Fibroblast of skin of abdomen (primary cell): ENCODE data around the gene PPFIBP2.

Experiments
- DNase-seq: peaks from one replicate; pipeline ENCODE4 v3.0.0-alpha.2; 2013

Gene PPFIBP2

DNA sequence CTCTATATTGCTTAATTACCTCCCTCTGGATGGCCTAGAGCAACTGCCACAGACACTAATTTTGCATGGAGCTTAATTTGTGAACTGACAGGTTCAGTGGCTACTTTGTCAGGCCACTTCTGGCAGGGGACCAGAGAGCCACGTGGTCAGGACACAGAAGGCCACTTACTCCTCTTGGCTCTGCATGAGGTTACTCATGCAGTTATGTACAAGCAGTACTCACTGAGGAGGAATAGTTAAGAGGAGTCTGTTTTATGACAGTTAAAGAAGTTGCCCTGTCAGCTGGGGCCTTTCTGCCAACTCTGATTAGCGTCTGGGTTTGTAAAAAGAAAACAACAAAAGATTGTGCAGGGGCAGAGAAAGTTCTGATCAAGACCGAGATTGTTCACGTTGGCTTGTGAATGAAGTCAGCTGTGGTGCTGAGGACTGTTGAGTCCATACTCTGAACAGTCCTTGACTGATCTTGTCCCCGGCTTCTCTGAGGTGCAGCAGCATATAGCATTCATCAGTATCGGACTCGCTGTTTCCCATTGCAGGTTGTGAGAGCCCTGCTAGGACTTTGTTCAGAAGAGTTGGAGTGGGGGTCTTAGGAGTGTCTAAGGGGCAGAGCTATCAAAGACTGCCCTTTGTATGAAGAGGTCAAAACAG, 41.4 kb downstream of the PPFIBP2 start:
- no peak for DNase-seq

DNA sequence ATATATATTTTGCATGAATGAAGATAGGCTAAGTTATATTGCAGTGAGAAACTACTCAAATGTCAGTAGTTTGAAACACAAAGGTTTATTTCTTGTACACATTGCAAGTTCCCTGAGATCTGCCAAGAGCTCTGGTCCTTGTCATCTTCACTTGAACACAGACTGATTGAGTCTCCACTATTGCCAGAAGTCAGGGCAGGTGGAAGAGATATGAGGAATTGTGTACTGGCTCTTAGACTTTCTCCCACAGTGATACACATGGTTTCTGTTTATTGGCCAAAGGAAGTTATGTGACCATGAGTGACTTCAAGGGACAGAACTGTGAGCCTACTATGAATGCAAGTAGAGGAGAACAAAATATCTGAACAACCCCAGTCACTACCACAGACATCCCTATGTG, 44.2 kb downstream of the PPFIBP2 start:
- no peak for DNase-seq

DNA sequence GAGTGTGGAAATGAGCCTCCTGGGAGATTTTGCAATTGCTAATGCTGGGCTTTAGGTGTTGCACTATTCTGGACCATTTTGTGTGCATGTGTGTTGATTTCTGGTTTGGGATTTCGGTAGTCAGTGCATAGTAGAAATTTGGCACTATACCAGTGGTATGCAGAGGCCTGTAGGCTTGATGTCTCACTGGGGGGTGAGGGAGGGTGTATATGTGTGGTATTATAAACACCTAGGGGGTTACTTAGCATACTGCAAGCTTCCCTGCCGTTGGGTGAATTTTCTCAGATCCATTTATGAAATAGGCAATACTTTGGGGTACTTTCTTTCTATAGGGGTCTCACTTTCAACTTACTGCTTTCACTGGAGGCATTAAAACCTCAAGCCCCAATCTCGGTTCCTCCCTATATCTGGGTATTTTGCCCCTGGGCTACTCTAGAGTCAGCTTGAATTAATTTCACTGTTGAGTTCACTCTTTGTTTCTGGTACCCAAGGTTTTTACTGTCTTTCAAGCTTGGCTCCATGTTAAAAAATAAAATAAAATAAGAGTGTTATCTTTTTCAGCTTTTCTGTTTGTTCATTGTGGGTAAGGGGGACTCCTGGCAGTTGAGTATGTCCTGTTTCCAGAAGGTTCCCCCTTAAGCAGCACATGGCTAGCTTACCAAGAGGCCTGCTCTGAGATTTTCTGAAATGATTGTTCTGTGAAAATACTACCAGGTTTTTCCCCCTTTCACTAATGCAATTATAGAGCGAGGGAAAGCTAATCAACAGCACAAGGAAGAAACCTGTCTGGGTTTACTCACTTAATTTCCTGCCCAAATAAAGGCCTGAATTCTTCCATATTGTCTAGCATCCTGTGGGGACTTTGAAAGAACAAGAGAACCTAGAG, 45.8 kb downstream of the PPFIBP2 start:
- no peak for DNase-seq

DNA sequence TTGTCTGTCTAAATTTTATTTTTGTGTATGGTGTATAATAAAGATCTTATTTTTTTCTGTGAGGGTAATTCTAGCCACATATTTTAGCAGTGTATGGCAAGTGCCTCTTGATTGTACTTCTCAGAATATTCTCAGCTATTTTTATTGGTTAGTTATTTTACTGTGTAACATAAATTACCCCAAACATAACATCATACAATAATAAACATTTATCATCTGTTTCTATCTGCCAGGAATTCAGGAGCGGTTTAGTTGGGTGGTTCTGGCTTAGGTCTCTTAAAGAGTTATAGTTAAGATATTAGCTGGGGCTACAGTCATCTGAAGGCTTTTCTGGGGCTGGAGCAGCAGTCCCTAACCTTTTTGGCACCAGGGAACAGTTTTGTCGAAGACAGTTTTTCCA, 47.8 kb downstream of the PPFIBP2 start:
- no peak for DNase-seq

DNA sequence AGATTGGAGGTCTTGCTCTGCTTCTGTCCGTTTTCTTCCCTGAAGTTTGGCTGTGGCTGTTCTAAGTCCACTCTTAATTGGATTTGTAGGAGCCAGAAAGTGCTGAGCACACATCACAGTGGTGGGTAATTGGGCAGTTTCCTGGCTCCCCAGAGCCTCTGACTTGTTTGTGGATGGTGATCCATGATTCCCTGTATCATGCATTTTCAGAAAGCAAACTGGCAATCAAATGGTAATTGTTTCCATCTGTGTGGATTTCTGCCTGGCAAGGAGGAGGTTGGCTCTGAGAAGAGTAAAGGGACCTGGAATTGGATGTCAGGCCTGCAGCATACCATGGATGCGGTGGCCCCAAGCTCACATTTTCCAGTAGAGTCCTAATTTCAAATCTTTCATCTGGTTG, 49.5 kb downstream of the PPFIBP2 start:
- DNase-seq = no peak

DNA sequence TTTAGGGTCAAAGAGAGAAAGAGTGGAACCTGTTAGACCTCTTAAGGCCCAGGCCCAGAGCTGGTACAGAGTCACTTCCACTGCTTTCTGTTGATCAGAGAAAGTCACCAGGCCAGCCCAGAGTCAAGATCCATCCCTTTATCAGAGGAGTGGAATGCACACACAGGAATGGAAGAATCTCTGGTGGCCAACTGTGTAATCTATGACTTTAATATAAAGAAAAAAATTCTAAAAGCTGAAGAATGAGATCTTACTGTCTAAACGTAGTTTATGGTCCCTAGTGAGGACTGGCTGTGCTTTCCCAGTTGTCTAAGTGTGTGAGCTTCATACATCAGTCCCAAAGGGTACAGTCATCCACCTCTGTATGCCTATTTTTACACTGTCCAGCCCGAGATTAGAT, 51.0 kb downstream of the PPFIBP2 start:
- no peak for DNase-seq

DNA sequence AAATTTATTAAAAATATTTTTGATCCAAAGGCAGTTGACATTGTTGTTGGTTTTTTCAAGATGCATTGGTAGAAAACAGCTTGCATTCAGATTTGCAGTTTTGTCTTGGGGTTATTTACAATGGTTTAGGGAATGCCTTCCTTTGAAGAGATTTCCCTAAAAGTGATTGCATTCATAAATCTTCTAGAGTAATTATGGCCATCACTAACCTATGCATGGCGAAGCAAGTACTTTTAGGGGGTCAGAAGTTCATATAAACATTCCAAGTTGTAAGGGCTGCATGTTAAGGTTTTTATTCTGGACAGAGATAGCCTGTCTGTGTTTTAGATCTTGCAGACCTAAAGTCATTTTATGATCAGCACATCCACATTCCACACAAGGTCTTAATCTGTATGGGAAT, 53.5 kb downstream of the PPFIBP2 start:
- DNase-seq = no peak

DNA sequence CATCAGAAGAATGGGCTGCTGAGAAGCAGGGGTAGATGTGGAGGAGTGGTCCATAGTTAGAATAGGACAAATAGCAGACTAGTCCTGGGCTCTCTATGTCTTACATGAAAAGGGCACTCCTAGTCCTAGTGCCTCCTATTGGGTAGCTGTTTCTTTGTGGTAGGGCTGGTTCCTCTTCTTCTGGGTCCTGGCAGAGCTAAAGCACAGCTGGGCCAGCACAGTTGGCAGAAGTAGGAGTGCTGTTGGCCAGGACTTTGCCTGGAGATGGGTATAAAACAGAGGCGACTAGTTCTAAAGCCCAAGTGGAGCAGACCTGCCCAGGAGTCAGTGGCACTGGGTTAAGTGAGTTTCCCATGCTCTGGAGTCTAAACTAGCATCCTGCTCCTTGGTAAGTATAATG, 55.2 kb downstream of the PPFIBP2 start:
- DNase-seq = no peak

DNA sequence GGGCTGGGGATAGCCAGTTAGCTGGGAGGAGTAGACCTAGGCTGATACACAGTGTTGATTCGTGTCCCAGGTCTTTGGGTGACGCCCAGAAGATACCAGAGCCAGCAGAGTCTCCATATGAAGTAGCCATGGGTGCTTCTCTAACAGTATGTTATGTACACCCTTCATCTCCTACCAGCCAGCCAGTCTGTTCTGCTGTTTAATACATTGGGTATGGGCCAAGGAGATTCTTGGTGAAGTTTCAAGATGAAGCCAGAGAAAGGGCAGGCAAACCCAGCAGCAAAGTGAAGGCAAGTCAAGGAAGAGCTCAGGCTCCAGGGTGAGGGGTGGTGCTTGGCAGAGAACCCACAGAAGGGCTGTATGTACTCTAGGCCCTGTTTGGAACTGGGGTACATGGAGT, 56.4 kb downstream of the PPFIBP2 start:
- no peak for DNase-seq

DNA sequence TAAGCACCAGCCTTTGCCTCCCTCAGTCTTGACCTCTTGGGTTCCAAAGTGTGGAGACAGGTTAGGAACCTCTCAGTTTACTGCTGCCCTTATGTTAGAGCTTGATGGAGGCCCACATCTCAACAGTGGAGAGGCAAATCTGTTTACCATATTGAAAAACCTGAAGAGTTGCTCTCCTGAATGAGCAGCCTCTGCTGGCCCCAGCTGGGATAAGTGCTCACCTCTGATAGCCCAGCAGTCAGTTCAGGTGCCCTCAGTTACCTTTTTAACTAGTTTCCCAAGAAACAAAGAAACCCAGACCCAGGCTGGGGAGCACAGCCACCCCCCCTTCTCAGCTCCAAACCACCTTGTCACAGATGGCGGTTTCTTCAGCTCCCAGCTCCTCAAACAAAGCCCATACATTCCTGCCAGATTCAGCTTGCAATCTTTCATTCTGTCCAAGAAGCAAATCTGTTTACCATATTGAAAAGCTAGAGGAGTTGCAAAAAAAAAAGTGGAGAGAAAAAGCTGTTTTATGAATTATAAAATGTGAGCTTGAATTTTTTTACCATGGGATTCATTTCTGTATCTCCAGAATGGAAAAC, 57.2 kb downstream of the PPFIBP2 start:
- no peak for DNase-seq

DNA sequence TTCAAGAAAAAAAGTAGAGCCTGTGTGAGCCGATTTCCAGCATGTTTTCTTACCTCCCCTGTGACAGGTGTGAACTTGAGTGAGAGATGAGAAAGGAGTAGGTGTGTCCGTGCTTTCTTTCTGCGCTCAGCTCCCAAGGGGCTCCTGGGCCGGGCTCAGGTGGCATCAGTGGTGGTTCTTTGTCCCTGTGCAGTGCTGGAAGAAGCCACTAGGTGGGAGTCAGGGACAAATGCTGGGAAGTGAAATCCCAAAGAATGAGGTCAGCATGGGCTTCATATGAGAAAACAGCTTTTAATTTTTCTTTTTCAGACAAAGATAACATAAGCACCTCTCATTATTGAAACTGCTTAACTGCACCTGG, 57.8 kb downstream of the PPFIBP2 start:
- DNase-seq = peak; percentile 66

DNA sequence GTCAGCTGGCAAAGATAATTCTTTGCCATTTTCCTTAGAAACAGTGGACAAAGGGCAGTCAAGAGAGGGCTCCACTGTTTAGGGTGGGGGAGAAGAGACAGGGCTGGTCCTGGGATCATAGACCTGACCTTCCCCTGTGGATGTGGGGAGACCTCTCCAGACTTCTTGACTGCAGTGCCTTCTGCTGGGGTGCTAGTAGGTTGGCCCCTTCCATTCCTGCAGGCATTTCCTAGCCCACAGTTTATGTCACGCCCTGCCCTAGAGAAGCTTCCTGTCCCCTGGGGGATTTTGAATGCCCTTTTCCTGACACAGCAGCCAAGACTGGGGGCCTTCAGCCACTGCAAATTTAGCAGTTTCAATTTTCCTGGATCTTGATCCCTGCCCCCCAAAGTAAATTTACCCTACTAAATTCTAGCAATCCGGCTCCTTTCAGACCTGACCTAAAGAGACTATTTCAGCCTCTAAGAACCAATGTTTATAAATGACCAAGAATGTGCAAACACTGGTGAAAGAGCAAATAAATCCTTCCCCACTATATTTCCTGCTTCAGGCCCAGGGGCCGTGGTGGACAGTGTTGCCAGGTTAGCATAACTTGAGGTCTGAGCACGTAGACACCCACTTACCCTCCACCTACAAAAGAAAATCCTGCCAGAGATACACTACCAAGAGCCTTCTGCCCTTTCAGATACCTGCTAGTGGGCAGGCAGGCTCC, 58.4 kb downstream of the PPFIBP2 start:
- no peak for DNase-seq

DNA sequence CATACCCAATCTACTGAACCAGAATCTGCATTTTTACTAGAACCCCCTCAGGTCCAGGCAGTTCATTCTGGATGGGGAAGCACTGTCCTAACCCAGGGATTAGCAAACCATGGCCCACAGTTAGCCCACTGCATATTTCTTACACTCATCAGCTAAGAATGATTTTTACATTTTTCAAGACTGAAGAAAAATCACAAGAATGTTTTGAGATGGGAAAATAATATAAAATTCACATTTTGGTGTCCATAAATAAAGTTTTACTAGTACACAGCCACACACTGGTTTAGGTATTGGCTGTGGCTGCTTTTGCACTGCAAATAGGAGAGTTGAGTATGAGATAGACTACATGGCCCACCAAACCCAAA, 59.4 kb downstream of the PPFIBP2 start:
- DNase-seq = peak; percentile 55

DNA sequence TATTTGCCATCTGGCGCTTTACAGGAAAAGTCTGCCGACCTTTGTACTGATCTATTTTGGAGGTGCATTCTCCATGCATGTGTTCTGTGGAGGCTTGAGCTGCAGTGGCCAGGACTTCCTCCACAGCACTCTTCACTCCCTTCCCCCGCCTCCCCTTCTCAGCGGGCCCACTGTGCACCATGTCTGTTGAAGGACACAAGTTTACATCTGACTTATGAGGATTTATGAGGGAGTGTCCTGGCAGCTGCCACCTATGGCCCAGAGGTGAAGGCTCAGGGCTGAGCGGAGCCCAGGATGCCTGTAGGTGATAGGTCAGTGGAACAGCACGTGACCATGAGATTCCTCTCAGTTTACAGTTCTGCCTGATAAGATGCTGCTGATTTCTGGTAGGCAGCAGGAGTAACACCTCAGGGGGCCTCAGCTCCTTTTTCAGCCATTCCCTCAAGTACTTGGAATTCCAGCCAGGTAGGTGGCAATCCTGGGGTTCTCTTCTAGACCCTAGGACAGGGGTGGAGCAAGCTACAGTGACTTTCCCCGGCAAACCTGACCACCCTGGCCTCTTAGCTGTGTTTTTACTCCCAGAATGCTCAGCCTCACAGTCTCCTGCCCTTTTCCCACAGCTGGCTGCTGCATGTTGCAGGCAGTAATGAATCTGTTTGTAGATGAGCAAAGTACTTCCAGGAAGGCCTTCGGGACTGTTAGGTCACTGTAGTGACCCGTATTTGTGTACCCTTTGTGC, 59.9 kb downstream of the PPFIBP2 start:
- no peak for DNase-seq

DNA sequence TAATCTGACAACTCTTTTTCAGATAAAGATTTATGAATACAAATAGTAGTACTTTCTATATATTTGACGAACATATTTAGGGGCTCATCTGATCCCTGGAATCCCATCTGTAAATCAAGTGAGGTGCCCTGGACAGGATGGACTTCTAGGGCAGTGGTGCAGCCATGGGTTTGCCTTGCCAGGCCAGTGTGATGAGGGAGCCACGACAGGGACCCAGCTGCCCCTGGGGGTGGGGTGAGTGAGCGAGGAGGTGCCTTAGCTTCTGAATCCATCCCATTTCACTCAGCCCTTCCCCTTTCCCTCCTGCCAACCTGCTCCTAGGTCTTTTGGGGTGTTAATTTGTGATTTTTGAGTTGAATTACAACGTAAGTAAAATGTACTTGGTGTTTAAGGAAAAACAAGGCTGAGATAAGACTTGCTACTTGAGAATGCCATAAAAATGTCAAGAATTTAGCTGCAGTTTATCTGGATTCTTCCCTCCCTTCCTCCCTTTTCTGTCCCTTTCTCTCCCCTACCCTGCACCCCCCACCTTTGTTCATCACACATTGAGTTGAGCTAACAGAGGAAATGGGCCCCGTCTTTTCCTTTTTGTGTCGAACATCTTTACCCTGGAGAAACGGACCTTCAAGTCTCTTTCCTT, 60.8 kb downstream of the PPFIBP2 start:
- no peak for DNase-seq

DNA sequence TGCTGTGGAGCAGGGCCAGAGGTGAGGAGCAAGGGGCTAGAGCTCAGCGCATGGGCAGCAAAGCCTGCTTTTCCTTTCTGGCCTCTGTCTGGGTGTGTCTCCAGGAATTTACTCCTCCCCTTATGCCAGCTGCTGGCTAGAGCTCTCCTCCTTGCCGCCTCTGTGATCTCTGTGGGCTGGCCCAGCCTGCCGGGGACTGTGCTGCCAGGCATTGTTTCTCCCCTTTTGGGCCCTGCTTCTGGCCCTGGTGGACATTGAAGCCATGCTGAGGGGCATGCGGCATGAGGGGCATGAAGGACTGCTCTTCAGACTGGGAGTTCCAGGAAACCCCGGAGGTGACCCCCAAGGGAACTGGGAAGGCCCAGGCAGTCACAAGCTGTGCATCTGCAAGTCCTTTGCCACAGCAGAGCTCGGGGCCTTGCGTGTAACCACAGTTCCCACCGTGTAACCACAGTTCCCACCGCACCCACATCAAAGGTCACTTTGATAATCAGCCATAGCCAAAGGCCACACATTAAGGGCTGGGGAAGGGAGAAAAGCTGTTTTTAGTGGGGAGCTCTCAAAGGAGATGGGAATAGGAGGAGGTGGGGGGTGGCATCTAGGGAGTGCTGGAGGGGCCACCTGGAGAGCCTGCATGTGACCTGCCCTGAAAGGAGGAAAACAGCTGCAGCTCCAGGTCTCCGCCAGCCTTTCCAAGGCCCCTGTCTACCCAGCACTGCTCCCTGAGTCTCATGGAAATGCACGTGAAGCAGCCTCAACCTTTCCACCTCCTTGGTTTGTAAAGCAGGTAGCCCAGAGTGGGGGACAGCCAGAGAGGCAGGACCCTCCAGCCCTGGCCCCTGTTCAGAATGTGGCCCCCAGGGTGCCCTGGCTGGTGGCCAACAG, 62.3 kb downstream of the PPFIBP2 start:
- no peak for DNase-seq

DNA sequence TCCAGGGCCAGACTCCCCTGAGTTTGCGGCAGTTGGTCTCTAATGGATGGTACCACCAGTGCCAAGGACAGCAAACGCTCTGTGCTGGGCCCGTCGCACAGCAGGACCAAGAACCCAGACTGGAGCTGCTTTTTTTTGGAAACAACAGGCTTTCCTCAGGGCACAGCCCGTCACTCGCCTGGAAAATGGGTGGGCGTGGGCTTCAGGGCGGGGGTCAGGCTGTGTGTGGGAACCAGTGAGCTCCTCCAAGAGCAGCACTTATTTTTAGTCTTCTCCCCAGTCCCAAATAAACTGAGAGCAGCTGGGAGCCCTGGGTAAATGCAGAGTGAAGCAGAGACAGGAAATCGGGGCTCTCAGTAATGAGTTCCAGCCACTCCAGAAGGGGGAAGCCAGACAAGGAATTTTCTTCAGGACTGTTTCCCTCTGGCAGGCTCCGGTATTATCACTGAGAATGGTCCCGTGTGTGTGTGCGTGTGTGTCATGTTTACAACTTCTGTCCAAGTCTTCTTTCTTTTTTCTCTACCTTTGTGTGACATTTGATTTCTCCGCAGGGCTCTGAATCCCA, 63.0 kb downstream of the PPFIBP2 start:
- peak; percentile 72 for DNase-seq

DNA sequence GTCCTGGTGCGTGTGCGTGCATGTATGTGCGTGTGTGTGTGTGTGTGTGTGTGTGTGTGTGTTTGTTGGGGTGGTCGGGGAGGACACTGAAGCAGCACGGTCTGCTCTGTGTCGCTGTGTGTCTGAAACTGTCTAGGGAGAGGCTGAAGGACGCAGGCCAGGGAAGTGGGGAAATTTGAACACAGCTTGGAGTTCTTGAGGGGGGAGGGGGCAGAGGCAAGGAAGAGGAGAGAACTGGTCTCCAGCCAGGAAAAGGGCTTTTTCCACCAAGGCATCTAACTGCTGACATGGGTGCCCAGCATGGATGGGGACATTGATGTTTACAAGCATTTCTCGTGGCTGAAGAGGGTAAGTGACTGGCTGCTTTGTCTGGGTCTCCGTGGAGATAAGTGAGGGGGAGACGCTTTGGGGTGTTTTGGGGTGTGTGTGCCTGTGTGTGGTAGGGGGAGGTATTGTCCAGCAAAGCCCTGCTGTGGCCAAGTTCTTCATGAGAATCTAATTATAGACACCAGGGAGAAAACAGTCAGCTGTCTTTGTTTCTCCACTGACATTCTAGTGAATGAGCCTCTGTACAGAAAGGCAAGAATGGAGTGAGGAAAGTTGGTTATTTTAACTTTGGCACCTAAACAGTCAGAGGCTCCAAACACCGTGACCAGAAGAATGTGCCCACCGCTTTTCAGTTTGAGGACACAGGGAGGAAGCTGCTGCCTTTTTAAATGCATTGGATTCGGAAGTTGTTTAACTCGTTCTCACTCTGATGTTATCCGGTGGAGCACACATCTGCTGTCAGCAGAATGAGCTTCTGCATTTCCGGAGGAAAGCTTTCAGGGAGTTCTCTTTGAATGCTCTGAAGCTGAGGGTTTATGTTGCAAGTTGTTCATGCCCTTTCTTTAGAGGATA, 63.7 kb downstream of the PPFIBP2 start:
- peak; percentile 52 for DNase-seq

DNA sequence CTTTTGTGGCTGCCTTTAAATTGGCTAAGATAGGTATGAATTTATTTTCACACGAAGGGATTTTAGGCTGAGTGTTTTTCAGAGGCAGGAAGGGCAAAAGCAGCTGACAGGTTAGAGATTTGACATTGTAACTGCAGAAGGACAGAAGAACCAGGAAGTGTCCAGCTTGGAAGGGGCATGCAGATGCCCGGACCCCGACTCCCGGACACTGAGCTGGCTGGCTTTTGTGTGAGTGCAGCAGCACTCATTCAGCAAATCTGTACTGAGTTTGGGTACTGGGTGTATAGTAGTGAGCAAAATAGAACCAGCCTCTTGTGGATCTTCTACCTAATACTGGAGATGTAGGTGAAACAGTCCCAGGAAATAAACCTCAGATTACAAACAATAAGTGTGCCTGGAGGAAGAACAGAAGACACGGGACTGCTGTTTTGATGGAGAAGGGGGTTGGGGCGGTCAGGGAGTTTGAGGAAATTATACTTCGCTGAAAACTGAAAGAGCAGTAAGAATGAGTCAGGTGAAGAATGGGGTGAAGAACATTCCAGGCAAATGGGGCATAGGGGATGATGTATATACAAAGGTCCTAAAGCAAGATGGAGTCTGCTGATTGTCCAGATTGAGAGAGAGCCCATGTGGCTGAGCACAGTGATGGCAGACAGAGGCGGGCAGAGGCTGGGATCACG, 64.6 kb downstream of the PPFIBP2 start:
- no peak for DNase-seq
